ENCODE measurements around the gene CEP43. TPM values are rescaled to one million over a fixed set of nuclear protein-coding genes. Genes with fewer than 3 reads are reported as not detected.

The CEP43 gene
- total RNA-seq, 2 donors from 2014 or later = 20.0 to 35.1 TPM

GRCh38 chr6:167045828-167046580, 46.8 kb downstream of the CEP43 start:
- Mint-ChIP-seq H3K27ac (peak overlapping the region in 1 of 2 donors; percentile 12), H3K4me1 (ENCODE audit: low read depth in 2 of 2) (peaks cover 23 to 34% of the 10 kb centered on the region in 2 donors)

GRCh38 chr6:167046861-167047495, 47.8 kb downstream of the CEP43 start:
- no peaks in the 10 kb centered on the region for H3K36me3 Mint-ChIP-seq
- DNase-seq (ENCODE audit: low spot score) (no peak), ATAC-seq (peak in 1 of 2 donors; percentile 36)
- H3K4me1 Mint-ChIP-seq (ENCODE audit: low read depth in 2 of 2) = peaks cover 18 to 28% of the 10 kb centered on the region in 2 donors
- peak overlapping the region; percentile 78 to 84 for H3K27ac Mint-ChIP-seq
- H3K9me3 Mint-ChIP-seq = no peaks in the 10 kb centered on the region
- H3K27me3 Mint-ChIP-seq = peaks cover 0 to 3% of the 10 kb centered on the region in 2 donors
- peak overlapping the region; percentile 67 for H3K4me3 Mint-ChIP-seq

More at GRCh38 chr6:167045828-167046580, 46.8 kb downstream of the CEP43 start:
- peaks cover 0 to 3% of the 10 kb centered on the region in 2 donors for H3K27me3 Mint-ChIP-seq
- DNase-seq (ENCODE audit: low spot score) (no peak), ATAC-seq (no peak)
- H3K9me3 Mint-ChIP-seq = no peaks in the 10 kb centered on the region
- no peak overlapping the region for H3K4me3 Mint-ChIP-seq
- H3K36me3 Mint-ChIP-seq = no peaks in the 10 kb centered on the region

GRCh38 chr6:167047554-167047953, 48.4 kb downstream of the CEP43 start:
- peaks cover 0 to 3% of the 10 kb centered on the region in 2 donors for H3K27me3 Mint-ChIP-seq
- H3K9me3 Mint-ChIP-seq = no peaks in the 10 kb centered on the region
- ATAC-seq = peak; percentile 61 to 91
- H3K4me1 Mint-ChIP-seq (ENCODE audit: low read depth in 2 of 2) = peaks cover 16 to 24% of the 10 kb centered on the region in 2 donors
- H3K27ac Mint-ChIP-seq = peak overlapping the region; percentile 78 to 84
- H3K4me3 Mint-ChIP-seq = peak overlapping the region; percentile 67
- DNase-seq (ENCODE audit: low spot score) = no peak
- no peaks in the 10 kb centered on the region for H3K36me3 Mint-ChIP-seq

Other genes with a start within 250 kb of the CEP43 start
- gene RNASET2, start 42.8 kb upstream of the CEP43 start, total RNA-seq = 10 to 100 TPM; 18.1 to 50.6 TPM
- gene CCR6, start 123.7 kb downstream of the CEP43 start, total RNA-seq = under 1 TPM in 1 of 2 donors, not detected in 1; 0.17 TPM
- gene GPR31, start 158.6 kb downstream of the CEP43 start, total RNA-seq = not detected